Posterior cingulate gyrus (tissue), 11 donors: ENCODE measurements around the gene FTH1.

ENCODE experiments used
- DNase-seq, 10 donors: peaks; one replicate each; pipeline versions ENCODE4 v3.0.0 to v3.0.0-alpha.2; 2020 to 2021; ENCODE audit warnings: mixed read lengths in 3 of 10
- intact Hi-C: fragments of 100-400 bp; cut with DNase I; formaldehyde crosslinking; loops from one replicate; pipeline ENCODE4 v1.15.1; 2023

FTH1 gene

DNA sequence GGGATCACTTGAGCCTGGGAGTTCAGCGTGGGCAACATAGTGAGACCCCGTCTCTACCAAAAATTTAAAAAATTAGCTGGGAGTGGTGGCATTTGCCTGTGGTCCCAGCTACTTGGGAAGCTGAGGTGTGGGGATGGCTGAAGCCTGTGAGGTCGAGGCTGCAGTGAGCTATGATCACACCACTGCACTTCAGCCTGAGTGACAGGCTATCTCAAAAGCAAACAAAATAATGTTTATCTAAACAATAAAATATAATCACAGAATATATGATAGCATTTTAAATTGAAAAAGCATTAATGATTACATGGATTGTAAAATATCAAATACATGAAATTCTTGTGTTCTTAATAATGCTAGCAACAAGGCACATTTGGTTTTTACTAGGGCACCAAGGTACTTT lies 14.6 kb downstream of the FTH1 start:
- DNase-seq, result no peak
- intact Hi-C loops, result no loop called here

- intact Hi-C loops, result no loop called here
- no peak for DNase-seq
These were observed 15.8 kb downstream of the FTH1 start for GRCh38 chr11:61951484-61952135.

- intact Hi-C loops, result no loop called here
- DNase-seq, result peak in 7 of 10 donors; percentile 55 to 95 (median 73)
These were observed 17.3 kb downstream of the FTH1 start, which contains the start of gene BEST1 for GRCh38 chr11:61950035-61950547. Gene BEST1, plus strand, starts transcription at chr11:61950351. Its CDS starts 1,456 bp downstream, at chr11:61951807.

- DNase-seq, result peak; percentile 87 to 99 (median 92)
- intact Hi-C loops, result loop anchor here (2.0 to 5.0 kb wide), 2 partner anchors 17 to 133 kb away; partner anchors contain the start of gene FTH1
These were observed 18.0 kb downstream of the FTH1 start for GRCh38 chr11:61949169-61950034.

GRCh38 chr11:61948505-61948904 lies 18.9 kb downstream of the FTH1 start:
- DNase-seq, result no peak
- intact Hi-C loops, result loop anchor here (2.0 to 5.0 kb wide), 2 partner anchors 18 to 134 kb away; partner anchors contain the start of gene FTH1

- DNase-seq, result peak; percentile 74 to 98 (median 90)
- intact Hi-C loops, result loop anchor here (1.0 to 5.0 kb wide), 5 partner anchors 19 to 151 kb away; partner anchors contain the start of gene FTH1
These were observed 19.8 kb downstream of the FTH1 start for GRCh38 chr11:61947486-61948210.

DNA sequence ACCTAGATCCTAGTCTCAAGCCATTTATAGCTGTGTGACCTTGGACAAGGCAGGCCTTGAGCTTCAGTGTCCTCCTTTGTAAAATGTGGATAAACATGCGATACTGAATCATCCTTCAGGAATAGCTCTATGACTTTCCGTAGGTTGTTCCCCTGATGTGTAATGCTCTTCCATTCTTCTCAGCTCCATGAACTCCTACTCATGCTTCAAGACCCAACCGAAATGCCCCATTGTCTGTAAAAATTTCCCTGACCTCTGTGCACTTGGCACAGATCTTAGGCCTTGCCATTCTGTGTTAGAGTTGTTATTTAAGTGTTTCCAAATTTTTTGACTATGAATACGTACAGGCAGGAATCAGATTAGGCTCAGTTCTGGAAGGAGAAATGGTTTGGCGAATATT lies 20.5 kb downstream of the FTH1 start:
- intact Hi-C loops, result loop anchor here (1.0 to 5.0 kb wide), 4 partner anchors 50 to 150 kb away; no protein-coding TSS in a partner anchor
- DNase-seq, result no peak

DNA sequence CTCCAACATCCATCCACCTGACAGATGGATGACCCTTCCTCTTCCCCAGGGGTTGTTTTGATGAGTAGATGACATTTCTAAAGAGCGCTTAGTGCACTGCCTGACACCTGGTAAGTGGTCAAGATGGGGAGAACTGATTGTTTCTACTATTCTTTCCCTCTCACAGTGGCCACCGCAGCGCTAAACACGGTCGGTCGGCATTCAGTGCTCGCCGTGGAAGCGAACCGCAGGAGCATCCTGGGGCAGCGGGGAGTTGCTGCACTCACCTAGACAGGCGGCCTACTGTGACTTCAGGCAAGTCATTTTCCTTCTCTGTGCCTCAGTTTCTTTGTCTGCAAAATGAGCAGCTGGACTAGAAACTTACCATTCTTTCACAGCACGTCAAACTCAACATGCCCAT lies 22.2 kb downstream of the FTH1 start:
- DNase-seq, result no peak
- intact Hi-C loops, result loop anchor here (5.0 kb wide), 1 partner anchor 137 kb away; no protein-coding TSS in a partner anchor

- intact Hi-C loops, result no loop called here
These were observed 27.0 kb downstream of the FTH1 start for GRCh38 chr11:61940466-61940865.

GRCh38 chr11:61935861-61936260 lies 31.6 kb downstream of the FTH1 start:
- DNase-seq, result no peak
- intact Hi-C loops, result no loop called here

More at GRCh38 chr11:61940466-61940865, 27.0 kb downstream of the FTH1 start:
- DNase-seq, result no peak

GRCh38 chr11:61930933-61931332 lies 36.5 kb downstream of the FTH1 start:
- DNase-seq, result no peak
- intact Hi-C loops, result no loop called here

GRCh38 chr11:61928606-61929005 lies 38.8 kb downstream of the FTH1 start:
- intact Hi-C loops, result no loop called here
- DNase-seq, result no peak

GRCh38 chr11:61927501-61927900 lies 39.9 kb downstream of the FTH1 start:
- intact Hi-C loops, result no loop called here
- DNase-seq, result no peak

- intact Hi-C loops, result no loop called here
- DNase-seq, result peak in 1 of 10 donors; percentile 10
These were observed 41.2 kb downstream of the FTH1 start for GRCh38 chr11:61926235-61926634.

DNA sequence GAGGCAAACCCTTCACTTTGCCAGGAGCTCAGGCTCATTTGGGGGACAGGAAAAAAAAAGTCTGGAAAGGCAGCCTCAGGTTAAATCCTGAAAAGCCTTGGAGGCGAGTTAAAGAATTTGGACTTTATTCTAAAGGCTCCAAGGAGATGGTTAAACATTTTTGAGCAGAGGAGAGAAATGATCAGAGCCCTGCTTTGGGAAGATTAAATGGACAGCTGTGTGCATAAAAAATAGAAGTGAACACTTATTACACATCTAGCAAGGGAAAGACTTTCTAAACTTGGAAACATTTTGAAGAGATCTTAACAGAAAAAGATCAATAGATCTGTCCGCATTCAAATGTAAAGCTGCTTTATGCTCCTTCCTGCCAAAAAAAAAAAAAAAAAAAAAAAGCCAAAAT lies 41.7 kb downstream of the FTH1 start:
- intact Hi-C loops, result no loop called here
- no peak for DNase-seq

- peak in 1 of 10 donors; percentile 48 for DNase-seq
- intact Hi-C loops, result no loop called here
These were observed 43.4 kb downstream of the FTH1 start for GRCh38 chr11:61924064-61924455.

GRCh38 chr11:61923166-61924063 lies 44.0 kb downstream of the FTH1 start:
- intact Hi-C loops, result no loop called here
- peak in 2 of 10 donors; percentile 81 to 86 for DNase-seq

DNA sequence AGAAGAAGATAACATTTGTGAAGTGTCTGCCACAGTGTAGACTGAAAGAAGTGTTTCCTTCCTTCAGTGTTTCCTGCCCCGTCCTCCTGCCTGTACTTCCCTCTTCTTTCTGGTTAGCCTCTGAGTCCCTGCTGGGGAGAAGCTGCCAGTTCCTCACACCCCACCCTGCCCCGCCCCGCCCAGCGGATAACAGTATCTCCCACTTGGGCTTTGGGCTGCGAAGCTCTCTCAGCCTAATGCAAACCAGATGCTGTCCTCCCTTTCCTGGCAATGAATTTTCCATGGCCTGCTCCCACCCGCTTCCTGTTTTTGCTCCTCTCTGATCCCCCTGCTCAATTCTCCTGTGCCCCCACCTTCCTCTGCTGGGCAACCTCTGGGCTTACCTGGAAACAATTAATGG lies 44.9 kb downstream of the FTH1 start:
- intact Hi-C loops, result no loop called here
- DNase-seq, result peak in 1 of 10 donors; percentile 22

- intact Hi-C loops, result no loop called here
- DNase-seq, result no peak
These were observed 46.0 kb downstream of the FTH1 start for GRCh38 chr11:61921446-61921845.
